NK-92 treated with Interleukin-12 subunit alpha and Interleukin-12 subunit beta, amount 100 ng/mL, for 24 hours (cell line): ENCODE results near the gene SS18L1.

Experiments used
- DNase-seq: peaks from one replicate; lab custom pipeline; 2025; lab: John Stamatoyannopoulos, UW

The SS18L1 gene

DNA sequence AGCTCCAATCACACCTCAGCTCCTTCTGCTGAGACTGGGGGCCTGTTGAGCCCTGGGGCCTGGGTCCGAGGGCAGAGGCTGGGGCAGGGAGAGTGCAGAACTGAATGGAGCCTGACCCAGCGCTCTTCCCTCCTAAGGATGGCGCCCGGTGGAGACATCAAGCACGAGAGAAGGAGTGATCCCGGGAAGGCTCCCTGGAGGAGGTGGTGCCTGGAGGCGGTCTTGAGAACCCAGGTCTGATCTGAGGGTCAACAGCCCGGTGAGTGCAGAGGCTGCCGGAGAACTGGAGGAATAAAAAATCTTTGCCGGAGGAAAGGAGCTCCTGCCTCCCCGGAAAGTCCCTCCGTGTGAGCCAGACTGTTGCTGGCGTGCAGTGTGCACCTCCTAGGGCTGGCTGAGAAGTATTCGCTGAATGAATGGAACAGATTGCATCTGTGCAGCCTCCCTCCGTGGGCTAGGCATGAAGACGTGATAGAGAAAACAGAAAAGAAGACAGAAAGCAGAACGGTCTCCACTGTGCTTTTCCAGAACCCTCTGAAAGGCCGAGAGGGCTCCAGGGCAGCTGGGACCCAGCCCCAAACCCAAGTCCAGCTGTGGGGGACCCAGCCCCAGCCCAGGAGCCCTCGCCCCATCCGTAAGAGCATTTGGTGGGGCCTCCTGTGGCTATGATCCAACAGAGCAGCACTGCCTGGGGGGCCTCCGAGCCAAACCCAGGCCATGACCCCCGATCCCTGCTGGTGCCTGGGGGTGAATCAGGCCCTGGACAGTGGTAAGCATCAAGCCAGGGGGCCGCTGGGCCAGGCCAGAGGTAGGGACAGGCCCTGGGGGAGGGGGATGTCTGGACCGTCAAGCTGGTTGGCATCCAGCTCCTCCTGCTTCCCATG is 83.4 kb downstream of the SS18L1 start:
- no peak for DNase-seq

DNA sequence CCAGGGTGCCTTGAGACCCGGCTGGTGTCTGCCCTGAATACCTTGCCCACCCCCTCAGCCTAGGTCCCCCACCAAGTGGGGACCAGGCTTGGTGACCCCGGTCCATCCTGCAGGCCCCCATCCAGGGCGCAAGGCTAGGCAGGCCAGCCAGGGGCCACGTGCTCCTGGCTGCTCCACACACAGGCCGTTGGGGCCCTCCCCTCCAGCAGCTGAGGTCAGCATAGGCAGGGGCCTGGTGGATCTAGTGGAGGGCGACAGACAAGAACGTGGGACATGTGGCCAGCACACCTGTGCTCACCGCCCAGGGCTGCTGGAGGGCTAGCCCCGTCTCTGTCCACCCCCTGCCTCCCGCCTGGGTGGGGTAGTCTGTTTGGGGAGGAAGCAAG is 84.0 kb downstream of the SS18L1 start:
- no peak for DNase-seq

DNA sequence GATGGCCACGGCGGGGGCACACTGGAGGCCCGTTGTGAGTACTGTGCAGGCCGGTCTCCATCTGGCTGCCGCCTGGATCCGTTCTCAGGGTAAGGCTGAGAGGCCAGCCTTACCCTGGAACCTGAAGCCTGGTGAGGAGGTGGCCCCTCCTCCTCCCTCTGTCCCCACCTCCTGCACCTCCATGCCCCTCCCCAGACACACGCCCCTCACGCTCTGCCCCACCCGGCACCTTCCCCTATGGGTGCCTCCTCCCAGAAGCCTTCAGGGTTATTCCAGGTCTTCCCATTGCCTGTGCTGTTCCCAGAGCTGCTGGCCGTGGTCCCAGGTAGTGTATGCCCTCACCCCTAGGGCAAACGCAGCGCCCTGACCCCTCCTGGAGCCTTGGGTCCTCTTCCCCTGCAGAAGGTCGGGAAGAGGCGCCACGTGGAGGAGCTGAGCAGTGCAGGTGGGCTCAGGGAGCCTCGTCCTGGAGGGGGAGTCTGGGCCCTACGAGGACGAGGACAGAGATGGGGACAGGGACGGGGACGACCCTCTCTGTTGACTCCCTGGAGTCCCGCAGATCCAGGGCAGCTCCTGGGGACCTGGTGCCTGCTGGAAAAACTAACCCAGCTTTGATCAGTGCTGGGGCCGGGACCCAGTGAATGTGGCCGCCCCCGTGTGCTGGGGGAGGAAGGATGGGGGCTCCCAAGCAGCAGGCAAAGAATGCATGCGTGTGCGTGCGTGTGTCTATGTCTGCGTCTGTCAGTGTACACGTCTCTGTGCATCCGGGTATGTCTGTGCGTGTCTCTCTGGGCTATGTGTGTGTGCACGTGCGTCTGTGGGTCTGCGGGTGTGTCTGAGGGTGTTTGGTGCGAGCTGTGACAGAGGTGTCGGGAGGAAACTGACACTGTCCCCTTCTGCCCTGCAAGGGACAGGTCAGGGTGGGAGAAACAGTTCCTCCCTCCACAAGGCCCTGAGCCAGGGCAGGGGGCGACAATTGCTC is 84.7 kb downstream of the SS18L1 start:
- DNase-seq, result no peak

DNA sequence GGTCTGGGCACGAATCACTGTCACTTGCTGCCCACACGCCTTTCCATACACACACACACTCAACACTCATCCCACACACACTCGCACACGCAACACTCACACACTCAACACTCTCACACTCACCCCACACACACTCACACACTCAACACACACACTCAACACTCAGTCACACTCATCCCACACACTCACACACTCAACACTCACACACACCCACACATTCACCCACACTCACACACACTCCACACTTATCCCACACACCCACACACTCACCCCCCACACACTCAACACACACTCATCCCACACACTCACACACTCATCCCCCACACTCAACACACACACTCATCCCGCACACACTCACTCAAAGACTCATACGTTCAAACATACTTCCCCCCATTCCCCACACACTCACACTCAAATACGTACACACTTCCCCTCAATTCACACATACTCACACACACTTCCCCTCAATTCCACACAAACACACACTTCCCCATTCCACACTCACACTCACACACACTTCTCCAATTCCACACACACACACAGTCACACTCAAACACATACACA is 85.5 kb downstream of the SS18L1 start:
- no peak for DNase-seq

DNA sequence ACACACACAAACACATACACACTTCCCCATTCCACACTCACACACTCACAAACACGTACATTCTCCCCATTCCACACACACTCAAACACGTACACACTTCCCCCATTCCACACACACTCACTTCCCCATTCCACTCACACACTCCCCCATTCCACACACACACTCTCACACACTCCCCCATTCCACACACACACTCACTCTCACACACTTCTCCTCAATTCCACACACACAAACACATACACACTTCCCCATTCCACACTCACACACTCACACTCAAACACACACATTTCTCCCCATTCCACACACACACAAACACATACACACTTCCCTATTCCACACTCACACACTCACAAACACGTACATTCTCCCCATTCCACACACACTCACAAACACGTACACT is 86.1 kb downstream of the SS18L1 start:
- no peak for DNase-seq

DNA sequence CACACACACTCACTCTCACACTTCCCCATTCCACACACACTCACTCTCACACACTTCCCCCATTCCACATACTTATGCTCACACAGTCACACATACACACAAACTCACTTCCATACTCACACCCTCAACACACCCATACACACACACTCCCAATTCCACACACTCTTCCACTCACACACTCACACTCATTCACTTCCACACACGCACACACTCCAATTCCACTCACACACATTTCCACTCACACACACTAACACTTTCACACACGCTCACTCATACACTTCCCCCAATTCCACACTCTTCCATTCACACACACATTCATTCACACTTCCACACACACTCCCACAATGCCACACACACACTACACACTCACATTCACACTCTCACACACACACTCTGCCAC is 86.7 kb downstream of the SS18L1 start:
- DNase-seq, result no peak

DNA sequence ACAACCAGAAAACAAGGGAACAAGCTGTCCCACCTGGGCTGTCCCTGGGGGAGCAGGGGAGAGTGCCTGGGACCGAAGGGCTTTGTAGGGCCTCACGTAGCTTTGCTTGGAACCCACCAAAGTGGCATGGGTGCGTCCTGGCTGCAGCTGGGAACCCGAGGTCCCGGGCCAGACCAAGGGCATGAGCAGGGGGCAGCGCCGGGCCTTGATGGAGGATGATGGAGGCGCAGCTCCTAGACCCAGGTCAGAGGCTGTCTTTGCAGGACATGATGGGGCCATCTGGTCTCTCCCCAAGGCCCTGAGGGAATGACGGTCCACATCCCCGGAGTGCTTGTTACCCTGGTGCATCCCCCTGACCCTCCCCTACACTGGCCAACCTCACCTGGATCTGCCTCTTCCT is 87.1 kb downstream of the SS18L1 start:
- no peak for DNase-seq

DNA sequence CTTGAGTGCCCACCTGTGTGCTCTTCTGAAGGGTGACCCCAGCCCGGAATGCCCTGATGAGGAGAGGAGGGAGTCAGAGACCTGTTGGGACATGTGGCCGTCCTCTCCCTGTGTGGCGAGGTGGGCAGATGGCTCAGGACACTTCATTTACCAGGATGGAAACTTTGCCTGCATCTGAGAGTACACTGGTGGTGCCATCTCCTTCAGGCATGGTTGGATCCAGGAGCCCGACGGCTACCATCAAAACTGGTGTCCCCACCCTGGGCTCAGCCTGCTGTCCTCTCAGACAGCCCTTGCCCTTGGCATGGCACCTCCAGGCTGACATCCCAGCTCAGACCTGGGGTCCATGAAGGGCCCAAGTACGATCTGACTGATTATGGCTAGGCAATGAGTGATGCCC is 87.7 kb downstream of the SS18L1 start:
- no peak for DNase-seq
